Fibroblast of mammary gland (primary cell): ENCODE measurements around the gene ARRDC5.
"Not testable (repeated sequence)": the region's sequence is repeated elsewhere in the genome, so short reads cannot be mapped to it uniquely, and the experiment has no call there.

Experiments used
- DNase-seq: peaks from one replicate; pipeline ENCODE4 v3.0.0-alpha.2; 2010; ENCODE audit warnings: low read depth
- H3K4me3 ChIP-seq: 2 replicates; pipeline ENCODE4 v1.5.1; 2011; ENCODE audit warnings: low read depth, mild to moderate bottlenecking, low read length, moderate library complexity; ENCODE audit not compliant: control insufficient read depth
- CTCF ChIP-seq: conservative IDR thresholded peaks from 2 replicates; pipeline ENCODE4 v1.5.1; 2011; ENCODE audit warnings: low read depth, low read length, inconsistent platforms; ENCODE audit not compliant: control insufficient read depth, insufficient read depth

The ARRDC5 gene

DNA sequence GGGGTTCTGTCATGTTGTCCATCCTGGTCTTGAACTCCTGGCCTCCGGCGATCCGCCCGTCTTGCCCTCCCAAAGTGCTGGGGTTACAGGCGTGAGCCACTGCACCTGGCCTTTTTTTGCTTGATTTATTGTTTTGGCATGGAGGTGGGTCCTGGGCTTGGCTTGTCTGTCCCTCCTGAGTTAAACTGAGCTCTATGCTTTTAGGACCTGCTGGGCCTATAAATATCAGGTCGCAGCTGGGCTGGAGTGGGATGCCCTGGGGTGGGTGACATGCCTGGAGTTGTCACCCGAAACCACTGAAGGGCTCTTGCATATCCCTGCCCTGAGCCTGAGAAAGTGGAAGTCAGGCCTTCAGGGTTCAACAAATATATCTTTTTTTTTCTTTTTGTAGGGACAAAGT is 5.5 kb downstream of the ARRDC5 start:
- H3K4me3 ChIP-seq, result no peak overlapping the region
- TF ChIP-seq CTCF, result no peak
- DNase-seq, result no peak

DNA sequence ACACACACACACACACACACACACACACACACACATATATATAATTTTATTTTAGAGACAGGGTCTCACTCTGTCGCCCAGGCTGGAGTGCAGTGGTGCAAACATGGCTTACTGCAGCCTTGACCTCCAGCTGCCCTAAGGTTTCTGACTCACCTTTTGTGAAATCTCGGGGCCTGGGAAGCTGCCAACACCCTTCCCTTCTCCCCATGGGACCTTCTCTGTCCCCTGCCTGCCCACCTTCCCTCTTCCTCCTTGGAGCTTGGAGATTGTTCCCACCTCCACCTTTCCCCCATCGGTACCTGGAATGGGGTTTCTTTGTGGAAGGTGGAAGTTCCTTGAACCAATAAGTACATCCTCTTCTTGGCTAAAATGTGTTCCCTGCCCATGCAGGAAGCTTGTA is 6.3 kb downstream of the ARRDC5 start:
- TF ChIP-seq CTCF, result no peak
- no peak overlapping the region for H3K4me3 ChIP-seq
- DNase-seq, result peak; percentile 64

- DNase-seq, H3K4me3 ChIP-seq: not testable (repeated sequence)
Measured at GRCh38 chr19:4892962-4893361, 9.7 kb downstream of the ARRDC5 start.

DNA sequence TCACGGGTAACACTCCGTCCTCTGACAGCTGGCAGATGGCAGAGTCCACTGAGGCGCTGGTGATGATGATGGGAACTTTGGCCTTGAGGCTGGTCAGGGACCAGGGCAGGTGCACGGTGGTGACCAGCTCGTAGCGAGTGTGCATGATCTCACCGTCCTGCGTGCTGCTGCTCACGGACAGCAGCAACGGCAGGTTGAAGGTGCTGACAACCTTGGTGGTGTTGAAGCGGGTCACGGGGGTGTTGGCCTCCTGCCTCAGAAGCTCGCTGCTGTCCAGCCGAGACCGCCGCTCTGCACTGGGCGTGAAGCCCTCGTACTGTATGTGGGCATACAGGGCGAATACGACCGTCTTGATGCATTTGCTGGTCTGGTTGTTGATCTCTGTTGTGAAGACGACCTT is 11.6 kb downstream of the ARRDC5 start:
- DNase-seq, result no peak
- no peak overlapping the region for H3K4me3 ChIP-seq
- no peak for TF ChIP-seq CTCF

- no peak for TF ChIP-seq CTCF
- DNase-seq, result peak; percentile 86
- no peak overlapping the region for H3K4me3 ChIP-seq
Measured at GRCh38 chr19:4889034-4889815, 13.5 kb downstream of the ARRDC5 start.

DNA sequence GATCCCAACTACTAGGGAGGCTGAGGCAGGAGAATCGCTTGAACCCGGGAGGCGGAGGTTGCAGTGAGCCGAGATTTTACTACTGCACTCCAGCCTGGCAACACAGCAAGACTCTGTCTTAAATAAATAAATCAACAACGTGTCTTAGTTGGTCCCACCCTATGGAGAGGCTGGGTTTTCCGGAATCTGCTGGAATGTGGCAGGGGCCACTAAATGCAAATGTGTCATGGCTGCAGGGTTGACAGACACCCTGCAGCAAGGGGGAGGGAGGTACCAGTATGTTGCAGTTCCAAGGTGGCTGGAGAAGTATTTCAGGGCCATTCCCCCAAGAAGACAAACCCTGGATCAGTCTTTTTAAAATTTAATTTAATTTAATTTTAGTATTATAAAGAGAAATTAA is 14.9 kb downstream of the ARRDC5 start:
- not testable (repeated sequence) for H3K4me3 ChIP-seq, DNase-seq

GRCh38 chr19:4884993-4885392 is 17.7 kb downstream of the ARRDC5 start:
- not testable (repeated sequence) for DNase-seq, H3K4me3 ChIP-seq

DNA sequence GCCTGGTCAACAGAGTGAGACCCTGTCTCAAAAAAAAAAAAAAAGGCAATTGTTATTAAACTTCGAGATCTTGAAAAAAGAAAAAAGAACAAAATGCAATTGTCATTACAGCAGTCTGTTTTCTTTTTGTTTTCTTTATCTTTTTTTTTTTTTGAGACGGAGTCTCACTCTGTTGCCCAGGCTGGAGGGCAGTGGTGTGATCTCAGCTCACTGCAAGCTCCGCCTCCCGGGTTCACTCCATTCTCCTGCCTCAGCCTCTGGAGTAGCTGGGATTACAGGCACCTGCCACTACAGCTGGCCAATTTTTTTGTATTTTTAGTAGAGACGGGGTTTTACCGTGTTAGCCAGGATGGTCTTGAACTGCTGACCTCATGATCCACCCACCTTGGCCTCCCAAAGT is 19.8 kb downstream of the ARRDC5 start:
- H3K4me3 ChIP-seq, DNase-seq: not testable (repeated sequence)

- TF ChIP-seq CTCF, result no peak
- H3K4me3 ChIP-seq, result no peak overlapping the region
- DNase-seq, result no peak
Measured at GRCh38 chr19:4879041-4879440, 23.7 kb downstream of the ARRDC5 start.
